ENCODE results near the gene EIF4E2. TPM values are rescaled to one million over a fixed set of nuclear protein-coding genes. Genes with fewer than 3 reads are reported as not detected.

The EIF4E2 gene
- total RNA-seq, 4 donors from 2014 or later: 50.7 to 59.6 (median 54.4) TPM

DNA sequence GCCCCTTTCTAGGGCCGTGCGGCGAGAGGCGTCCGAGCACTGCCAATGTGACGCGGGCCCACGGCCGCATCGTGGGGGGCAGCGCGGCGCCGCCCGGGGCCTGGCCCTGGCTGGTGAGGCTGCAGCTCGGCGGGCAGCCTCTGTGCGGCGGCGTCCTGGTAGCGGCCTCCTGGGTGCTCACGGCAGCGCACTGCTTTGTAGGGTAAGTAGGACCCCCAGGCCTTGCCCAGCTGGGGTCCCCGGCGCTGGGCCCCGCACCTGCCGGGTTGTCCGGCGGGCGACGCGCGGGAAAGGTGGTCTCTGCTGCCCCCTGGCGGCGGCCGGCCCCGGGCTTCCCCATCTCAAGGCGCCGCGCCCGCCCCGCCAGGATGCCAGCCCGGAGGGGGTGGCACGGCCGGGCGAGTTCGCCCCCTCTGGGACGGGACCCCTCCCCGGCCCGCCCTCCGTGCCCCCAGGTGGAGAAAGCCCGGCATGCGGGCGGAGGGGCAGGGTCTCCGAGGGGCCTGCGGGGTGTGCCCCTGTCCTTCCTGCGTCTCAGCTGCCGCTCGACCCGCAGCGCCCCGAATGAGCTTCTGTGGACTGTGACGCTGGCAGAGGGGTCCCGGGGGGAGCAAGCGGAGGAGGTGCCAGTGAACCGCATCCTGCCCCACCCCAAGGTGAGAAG, 28.4 kb upstream of the EIF4E2 start:
- TF ChIP-seq, protein P1, sequence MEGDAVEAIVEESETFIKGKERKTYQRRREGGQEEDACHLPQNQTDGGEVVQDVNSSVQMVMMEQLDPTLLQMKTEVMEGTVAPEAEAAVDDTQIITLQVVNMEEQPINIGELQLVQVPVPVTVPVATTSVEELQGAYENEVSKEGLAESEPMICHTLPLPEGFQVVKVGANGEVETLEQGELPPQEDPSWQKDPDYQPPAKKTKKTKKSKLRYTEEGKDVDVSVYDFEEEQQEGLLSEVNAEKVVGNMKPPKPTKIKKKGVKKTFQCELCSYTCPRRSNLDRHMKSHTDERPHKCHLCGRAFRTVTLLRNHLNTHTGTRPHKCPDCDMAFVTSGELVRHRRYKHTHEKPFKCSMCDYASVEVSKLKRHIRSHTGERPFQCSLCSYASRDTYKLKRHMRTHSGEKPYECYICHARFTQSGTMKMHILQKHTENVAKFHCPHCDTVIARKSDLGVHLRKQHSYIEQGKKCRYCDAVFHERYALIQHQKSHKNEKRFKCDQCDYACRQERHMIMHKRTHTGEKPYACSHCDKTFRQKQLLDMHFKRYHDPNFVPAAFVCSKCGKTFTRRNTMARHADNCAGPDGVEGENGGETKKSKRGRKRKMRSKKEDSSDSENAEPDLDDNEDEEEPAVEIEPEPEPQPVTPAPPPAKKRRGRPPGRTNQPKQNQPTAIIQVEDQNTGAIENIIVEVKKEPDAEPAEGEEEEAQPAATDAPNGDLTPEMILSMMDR (IDR thresholded peaks at IDR 0.05): peak in 5 of 6 experiments; percentile 69 to 94 (median 88)
- no peak for TF ChIP-seq POLR2A (IDR thresholded peaks at IDR 0.05)

DNA sequence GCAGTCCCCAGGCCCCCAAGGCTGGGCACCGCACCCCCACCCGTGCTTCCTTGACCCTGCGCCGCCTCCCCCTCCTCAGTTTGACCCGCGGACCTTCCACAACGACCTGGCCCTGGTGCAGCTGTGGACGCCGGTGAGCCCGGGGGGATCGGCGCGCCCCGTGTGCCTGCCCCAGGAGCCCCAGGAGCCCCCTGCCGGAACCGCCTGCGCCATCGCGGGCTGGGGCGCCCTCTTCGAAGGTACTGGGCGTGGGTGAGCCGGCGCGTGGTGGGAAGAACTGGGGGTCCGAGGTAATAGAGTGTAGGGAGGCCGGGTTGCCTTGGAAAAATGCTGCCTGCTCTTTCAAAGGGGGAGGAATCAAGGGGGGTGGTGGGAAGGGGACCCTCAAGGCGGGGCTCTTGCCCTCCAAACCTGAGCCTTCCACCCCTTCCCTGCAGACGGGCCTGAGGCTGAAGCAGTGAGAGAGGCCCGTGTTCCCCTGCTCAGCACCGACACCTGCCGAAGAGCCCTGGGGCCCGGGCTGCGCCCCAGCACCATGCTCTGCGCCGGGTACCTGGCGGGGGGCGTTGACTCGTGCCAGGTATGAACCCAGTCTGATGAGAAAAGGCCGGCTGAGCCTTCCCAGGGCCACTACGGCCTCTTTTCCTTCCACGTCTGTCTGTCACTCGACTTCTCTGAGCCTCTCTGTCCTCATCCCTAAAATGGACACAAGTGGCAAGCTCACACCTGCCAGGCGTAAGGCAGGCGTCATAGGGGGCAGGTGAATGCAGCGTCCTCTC, 27.7 kb upstream of the EIF4E2 start:
- 20 to 21% methylated on average over 16 to 23 of the region's 46 CpGs for WGBS, 2 donors
- Histone ChIP-seq H3K4me1 (peaks cover 6 to 25% of the 10 kb centered on the region in 2 donors), H3K9me3 (no peaks in the 10 kb centered on the region), H3K4me3 (replicated peaks in 1 of 3) (no peak overlapping the region), H3K27me3 (peaks cover 23% of the 10 kb centered on the region), H3K27ac (no peak overlapping the region), H3K36me3 (no peaks in the 10 kb centered on the region)
- intact Hi-C loops (cut with DNase I): loop anchor here (5.0 to 10.0 kb wide), 2 partner anchors 76 to 598 kb away; partner anchors contain the start of gene NPPC
- no peak for DNase-seq
- TF ChIP-seq, protein P1 (IDR thresholded peaks at IDR 0.05): no peak
- TF ChIP-seq POLR2A (IDR thresholded peaks at IDR 0.05): no peak

More for the DNA sequence above, 28.4 kb upstream of the EIF4E2 start:
- H3K4me3 ChIP-seq (replicated peaks in 1 of 3): no peak overlapping the region
- peak; percentile 43 to 47 for DNase-seq
- 0% methylated on average over 5 of the region's 66 CpGs; no CpG with 5 or more reads in 1 of the 2 donors for WGBS, 2 donors
- no peaks in the 10 kb centered on the region for H3K9me3 ChIP-seq
- peaks cover 6 to 25% of the 10 kb centered on the region in 2 donors for H3K4me1 ChIP-seq
- intact Hi-C loops (cut with DNase I): loop anchor here (5.0 to 10.0 kb wide), 2 partner anchors 75 to 597 kb away; partner anchors contain the start of gene NPPC
- peaks cover 23% of the 10 kb centered on the region for H3K27me3 ChIP-seq
- H3K27ac ChIP-seq: no peak overlapping the region
- H3K36me3 ChIP-seq: no peaks in the 10 kb centered on the region

DNA sequence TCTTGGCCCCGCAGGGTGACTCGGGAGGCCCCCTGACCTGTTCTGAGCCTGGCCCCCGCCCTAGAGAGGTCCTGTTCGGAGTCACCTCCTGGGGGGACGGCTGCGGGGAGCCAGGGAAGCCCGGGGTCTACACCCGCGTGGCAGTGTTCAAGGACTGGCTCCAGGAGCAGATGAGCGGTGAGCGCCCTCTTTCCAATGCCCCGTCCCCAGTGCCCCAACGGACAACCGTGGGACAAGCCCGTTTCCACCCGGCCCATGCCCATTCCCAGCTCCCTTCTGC, 27.1 kb upstream of the EIF4E2 start:
- Histone ChIP-seq H3K9me3 (no peaks in the 10 kb centered on the region), H3K27ac (no peak overlapping the region), H3K4me1 (peaks cover 6 to 25% of the 10 kb centered on the region in 2 donors), H3K36me3 (no peaks in the 10 kb centered on the region), H3K27me3 (peaks cover 23% of the 10 kb centered on the region), H3K4me3 (replicated peaks in 1 of 3) (no peak overlapping the region)
- TF ChIP-seq, protein P1 (IDR thresholded peaks at IDR 0.05): no peak
- no peak for TF ChIP-seq POLR2A (IDR thresholded peaks at IDR 0.05)
- intact Hi-C loops (cut with DNase I): loop anchor here (5.0 to 10.0 kb wide), 2 partner anchors 76 to 599 kb away; partner anchors contain the start of gene NPPC
- WGBS, 2 donors: 15 to 21% methylated on average over 4 to 11 of the region's 16 CpGs
- no peak for DNase-seq

DNA sequence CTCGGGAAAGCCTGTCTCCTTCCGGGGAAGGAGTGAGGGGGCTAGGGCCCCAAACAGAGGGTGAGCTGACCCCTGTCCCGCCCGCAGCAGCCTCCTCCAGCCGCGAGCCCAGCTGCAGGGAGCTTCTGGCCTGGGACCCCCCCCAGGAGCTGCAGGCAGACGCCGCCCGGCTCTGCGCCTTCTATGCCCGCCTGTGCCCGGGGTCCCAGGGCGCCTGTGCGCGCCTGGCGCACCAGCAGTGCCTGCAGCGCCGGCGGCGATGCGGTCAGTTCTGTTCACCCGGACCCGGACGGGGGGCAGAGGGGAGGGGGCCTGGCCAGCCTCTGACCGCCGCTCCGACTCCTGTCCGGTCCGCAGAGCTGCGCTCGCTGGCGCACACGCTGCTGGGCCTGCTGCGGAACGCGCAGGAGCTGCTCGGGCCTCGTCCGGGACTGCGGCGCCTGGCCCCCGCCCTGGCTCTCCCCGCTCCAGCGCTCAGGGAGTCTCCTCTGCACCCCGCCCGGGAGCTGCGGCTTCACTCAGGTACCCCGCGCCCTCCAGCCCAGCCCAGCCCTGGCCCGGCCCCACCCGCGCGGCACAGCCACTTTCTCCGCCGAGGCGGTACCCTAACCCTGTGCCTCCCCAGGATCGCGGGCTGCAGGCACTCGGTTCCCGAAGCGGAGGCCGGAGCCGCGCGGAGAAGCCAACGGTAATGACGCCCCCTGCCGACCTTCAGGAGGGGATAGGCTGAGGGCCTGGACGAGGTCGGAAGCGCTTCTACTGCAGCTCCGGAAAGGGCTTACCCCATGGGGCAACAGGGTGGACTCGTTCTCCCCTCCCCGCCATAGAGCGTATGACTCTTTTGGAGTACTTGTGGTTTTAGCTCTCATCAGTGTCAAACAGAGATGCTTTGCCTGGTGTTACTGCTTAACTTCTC, 26.5 kb upstream of the EIF4E2 start:
- Histone ChIP-seq H3K4me3 (replicated peaks in 1 of 3) (no peak overlapping the region), H3K9me3 (no peaks in the 10 kb centered on the region), H3K4me1 (peaks cover 6 to 25% of the 10 kb centered on the region in 2 donors), H3K27ac (no peak overlapping the region), H3K27me3 (peaks cover 23% of the 10 kb centered on the region), H3K36me3 (no peaks in the 10 kb centered on the region)
- TF ChIP-seq, protein P1 (IDR thresholded peaks at IDR 0.05): no peak
- TF ChIP-seq POLR2A (IDR thresholded peaks at IDR 0.05): no peak
- WGBS, 2 donors: 3% methylated on average over 8 to 25 of the region's 75 CpGs
- intact Hi-C loops (cut with DNase I): loop anchor here (5.0 to 10.0 kb wide), 2 partner anchors 77 to 599 kb away; partner anchors contain the start of gene NPPC
- peak in 1 of 2 donors; percentile 29 for DNase-seq

Data from thyroid gland (tissue), 4 donors.